CD4-positive, alpha-beta memory T cell (primary cell): ENCODE data around the gene TMEM178A. TPM values are rescaled to one million over a fixed set of nuclear protein-coding genes. Genes with fewer than 3 reads are reported as not detected.
"Not testable (repeated sequence)": the region's sequence is repeated elsewhere in the genome, so short reads cannot be mapped to it uniquely, and the experiment has no call there.

Source experiments
- CTCF ChIA-PET: fragments of 350-600 bp; sonication (Branson Sonifier 250); formaldehyde crosslinking; loops from one replicate; lab custom pipeline; 2021; ENCODE audit warnings: inconsistent platforms; ENCODE audit not compliant: partially characterized antibody; lab: Charles Lee
- POLR2A ChIA-PET: fragments of 350-600 bp; sonication (Branson Sonifier 250); formaldehyde crosslinking; loops from one replicate; lab custom pipeline; 2021; ENCODE audit not compliant: partially characterized antibody; lab: Charles Lee
- DNase-seq, 5 donors: peaks; one replicate each; pipeline versions ENCODE4 v3.0.0 to v3.0.0-alpha.2; 2020 to 2022; ENCODE audit warnings: mixed read lengths in 1 of 5
- H3K27ac ChIP-seq: one replicate; pipeline ENCODE4 v1.7.0; 2013; ENCODE audit warnings: low read depth, low read length
- H3K27me3 ChIP-seq: 2 replicates; pipeline ENCODE4 v1.7.0; 2013; ENCODE audit warnings: mild to moderate bottlenecking, low read length, moderate library complexity; ENCODE audit not compliant: insufficient read depth
- H3K36me3 ChIP-seq: 2 replicates; pipeline ENCODE4 v1.7.0; 2013; ENCODE audit warnings: mild to moderate bottlenecking, low read length, moderate library complexity; ENCODE audit not compliant: insufficient read depth
- H3K4me1 ChIP-seq: 2 replicates; pipeline ENCODE4 v1.7.0; 2013; ENCODE audit warnings: mild to moderate bottlenecking, low read length, moderate library complexity; ENCODE audit not compliant: insufficient read depth
- H3K4me3 ChIP-seq, 2 donors: one replicate each; pipeline ENCODE4 v1.7.0; 2013; ENCODE audit warnings: low read length in 2 of 2, mild to moderate bottlenecking in 1 of 2
- H3K9me3 ChIP-seq, 2 donors: one replicate each; pipeline ENCODE4 v1.7.0; 2013; ENCODE audit warnings: low read length in 2 of 2, control low read depth in 1 of 2; ENCODE audit not compliant: control insufficient read depth in 1 of 2
- H3K27ac Mint-ChIP-seq, 7 donors: one replicate each; pipeline ENCODE4 v1.8.0; 2020 to 2021; ENCODE audit warnings: mixed read lengths in 7 of 7, mild to moderate bottlenecking in 6 of 7, inconsistent platforms in 3 of 7, moderate library complexity in 3 of 7
- H3K27me3 Mint-ChIP-seq, 2 donors: one replicate each; pipeline ENCODE4 v1.8.0; 2020 to 2021; ENCODE audit warnings: mixed read lengths in 2 of 2
- H3K36me3 Mint-ChIP-seq, 2 donors: one replicate each; pipeline ENCODE4 v1.8.0; 2020 to 2021; ENCODE audit warnings: mixed read lengths in 2 of 2, inconsistent platforms in 1 of 2, mild to moderate bottlenecking in 1 of 2
- H3K4me1 Mint-ChIP-seq, 4 donors: one replicate each; pipeline ENCODE4 v1.8.0; 2020 to 2021; ENCODE audit warnings: mixed read lengths in 4 of 4, mild to moderate bottlenecking in 1 of 4
- H3K4me3 Mint-ChIP-seq, 8 donors: one replicate each; pipeline ENCODE4 v1.8.0; 2020 to 2021; ENCODE audit warnings: mixed read lengths in 8 of 8, mild to moderate bottlenecking in 7 of 8, moderate library complexity in 6 of 8, inconsistent platforms in 3 of 8
- H3K9me3 Mint-ChIP-seq, 8 donors: one replicate each; pipeline ENCODE4 v1.8.0; 2020 to 2021; ENCODE audit warnings: mixed read lengths in 8 of 8, mild to moderate bottlenecking in 5 of 8, inconsistent platforms in 3 of 8, moderate library complexity in 1 of 8
- intact Hi-C: fragments of 100-400 bp; cut with micrococcal nuclease; formaldehyde crosslinking; loops from one replicate; pipeline ENCODE4 v1.15.1; 2023
- polyA plus RNA-seq, 2 donors: library from polyadenylated mRNA; unstranded; fragments of 300-500 nt; fragmentation: Illumina TruSeq; gene quantifications; one replicate each; pipeline ENCODE4 v1.2.3, GENCODE V29; 2021
- total RNA-seq, 2 experiments: library from RNA; stranded (reverse); gene quantifications; one replicate each; pipeline ENCODE4 v1.2.3, GENCODE V29; 2021

TMEM178A gene
- total and polyA plus RNA-seq, 4 experiments from 2014 or later = not detected

DNA sequence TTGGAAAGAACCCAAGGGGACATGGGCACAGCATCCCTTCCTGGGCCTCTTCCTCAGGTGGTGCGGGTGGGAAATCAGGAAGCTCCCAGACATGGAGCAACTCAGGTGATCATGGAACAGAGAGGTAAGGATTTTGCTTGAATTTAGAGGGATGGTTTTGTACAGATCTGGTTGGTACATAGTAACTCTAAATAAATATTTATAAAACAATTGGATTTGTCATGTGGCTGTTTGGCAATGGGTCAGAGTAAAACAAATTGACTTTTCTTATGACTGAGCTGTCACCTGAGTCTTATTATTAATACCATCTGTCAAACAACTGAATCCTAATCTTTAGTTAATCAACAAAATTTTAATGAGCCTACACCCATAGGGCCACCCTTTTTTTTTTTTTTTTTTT is 19.4 kb upstream of the TMEM178A start:
- no peak overlapping the region for H3K27ac ChIP-seq
- Mint-ChIP-seq H3K36me3 (no peaks in the 10 kb centered on the region), H3K4me1 (no peaks in the 10 kb centered on the region)

DNA sequence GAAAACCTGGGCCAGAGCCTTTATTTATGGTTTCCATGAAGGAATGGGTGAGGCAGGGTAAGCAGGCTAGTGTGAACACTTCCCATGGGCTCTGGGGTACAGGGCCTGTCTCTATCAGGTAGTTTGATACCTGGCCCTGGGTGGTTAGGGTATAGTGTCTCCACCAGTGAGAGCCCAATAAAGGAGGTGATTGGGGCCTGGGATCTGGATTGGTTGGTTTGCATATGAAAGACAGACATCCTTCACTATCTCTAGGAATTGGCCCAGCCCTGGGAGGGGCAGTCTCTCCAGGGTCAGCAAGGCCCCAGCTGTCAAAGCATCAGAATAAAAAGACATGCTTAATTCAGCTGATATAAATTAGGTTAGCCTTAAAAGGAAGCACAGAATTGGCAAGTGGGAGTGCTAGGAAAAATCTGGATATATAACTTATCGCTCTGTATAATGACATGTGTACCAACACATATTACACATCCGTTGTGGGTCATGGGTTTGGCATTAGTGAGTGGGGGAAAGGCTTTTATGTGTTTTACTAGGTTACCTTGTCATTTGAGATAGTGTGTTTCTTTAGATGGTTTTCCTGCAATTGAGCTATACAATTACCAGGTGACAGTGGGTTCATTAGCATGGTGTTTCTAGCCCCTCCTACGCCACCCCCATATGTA is 18.5 kb upstream of the TMEM178A start:
- H3K4me1 ChIP-seq = no peaks in the 10 kb centered on the region
- DNase-seq = no peak
- H3K4me3 ChIP-seq = no peak overlapping the region
- Mint-ChIP-seq H3K4me1 (no peaks in the 10 kb centered on the region), H3K27ac (no peak overlapping the region), H3K27me3 (peaks cover 0 to 2% of the 10 kb centered on the region in 2 donors), H3K9me3 (no peaks in the 10 kb centered on the region), H3K36me3 (no peaks in the 10 kb centered on the region), H3K4me3 (no peak overlapping the region)
- intact Hi-C loops = no loop called here
- no peaks in the 10 kb centered on the region for H3K36me3 ChIP-seq
- no peaks in the 10 kb centered on the region for H3K9me3 ChIP-seq
- no peaks in the 10 kb centered on the region for H3K27me3 ChIP-seq
- ChIA-PET CTCF (no interaction called here), POLR2A (no interaction called here)
- no peak overlapping the region for H3K27ac ChIP-seq

More for the DNA sequence above, 19.4 kb upstream of the TMEM178A start:
- no peaks in the 10 kb centered on the region for H3K9me3 Mint-ChIP-seq
- peaks cover 0 to 2% of the 10 kb centered on the region in 2 donors for H3K27me3 Mint-ChIP-seq
- H3K36me3 ChIP-seq = no peaks in the 10 kb centered on the region
- no peak overlapping the region for H3K27ac Mint-ChIP-seq
- CTCF ChIA-PET = no interaction called here
- H3K4me3 ChIP-seq = no peak overlapping the region
- H3K4me1 ChIP-seq = no peaks in the 10 kb centered on the region
- POLR2A ChIA-PET = no interaction called here
- no peak overlapping the region for H3K4me3 Mint-ChIP-seq
- H3K27me3 ChIP-seq = no peaks in the 10 kb centered on the region
- no peaks in the 10 kb centered on the region for H3K9me3 ChIP-seq
- intact Hi-C loops = no loop called here
- no peak for DNase-seq

- Histone ChIP-seq H3K9me3 (no peaks in the 10 kb centered on the region), H3K4me3 (no peak overlapping the region), H3K27ac (no peak overlapping the region), H3K36me3 (no peaks in the 10 kb centered on the region), H3K4me1 (no peaks in the 10 kb centered on the region), H3K27me3 (no peaks in the 10 kb centered on the region)
- POLR2A ChIA-PET = no interaction called here
- Mint-ChIP-seq H3K27me3 (peaks cover 2% of the 10 kb centered on the region in 2 donors), H3K36me3 (no peaks in the 10 kb centered on the region), H3K27ac (no peak overlapping the region), H3K9me3 (peaks cover 0 to 5% (median 0%) of the 10 kb centered on the region in 8 donors), H3K4me3 (no peak overlapping the region), H3K4me1 (no peaks in the 10 kb centered on the region)
- CTCF ChIA-PET = no interaction called here
- no peak for DNase-seq
- intact Hi-C loops = no loop called here
These were observed 17.1 kb upstream of the TMEM178A start for GRCh38 chr2:39648580-39648979.

- H3K4me1 Mint-ChIP-seq = no peaks in the 10 kb centered on the region
- no peaks in the 10 kb centered on the region for H3K4me1 ChIP-seq
- DNase-seq = no peak
- no peak overlapping the region for H3K27ac ChIP-seq
- intact Hi-C loops = no loop called here
- no peaks in the 10 kb centered on the region for H3K27me3 ChIP-seq
- H3K27ac Mint-ChIP-seq = no peak overlapping the region
- peaks cover 2% of the 10 kb centered on the region in 2 donors for H3K27me3 Mint-ChIP-seq
- ChIA-PET CTCF (no interaction called here), POLR2A (no interaction called here)
- H3K36me3 Mint-ChIP-seq = peaks cover 0 to 4% of the 10 kb centered on the region in 2 donors
- peaks cover 0 to 5% (median 0%) of the 10 kb centered on the region in 8 donors for H3K9me3 Mint-ChIP-seq
- no peaks in the 10 kb centered on the region for H3K36me3 ChIP-seq
- H3K9me3 ChIP-seq = no peaks in the 10 kb centered on the region
- H3K4me3 ChIP-seq = no peak overlapping the region
- H3K4me3 Mint-ChIP-seq = no peak overlapping the region
These were observed 16.2 kb upstream of the TMEM178A start for GRCh38 chr2:39649511-39649910.

GRCh38 chr2:39650468-39650867 is 15.2 kb upstream of the TMEM178A start:
- H3K36me3 Mint-ChIP-seq = peaks cover 0 to 4% of the 10 kb centered on the region in 2 donors
- no peaks in the 10 kb centered on the region for H3K36me3 ChIP-seq
- no peak overlapping the region for H3K27ac Mint-ChIP-seq
- no peaks in the 10 kb centered on the region for H3K9me3 ChIP-seq
- no peaks in the 10 kb centered on the region for H3K4me1 ChIP-seq
- no peak for DNase-seq
- H3K27me3 ChIP-seq = no peaks in the 10 kb centered on the region
- H3K27ac ChIP-seq = no peak overlapping the region
- peaks cover 0 to 9% (median 5%) of the 10 kb centered on the region in 8 donors for H3K9me3 Mint-ChIP-seq
- ChIA-PET CTCF (no interaction called here), POLR2A (no interaction called here)
- no peaks in the 10 kb centered on the region for H3K4me1 Mint-ChIP-seq
- intact Hi-C loops = no loop called here
- H3K4me3 Mint-ChIP-seq = no peak overlapping the region
- peaks cover 2 to 5% of the 10 kb centered on the region in 2 donors for H3K27me3 Mint-ChIP-seq
- no peak overlapping the region for H3K4me3 ChIP-seq

- DNase-seq, H3K4me1 Mint-ChIP-seq, H3K4me3 Mint-ChIP-seq, H3K36me3 ChIP-seq, H3K36me3 Mint-ChIP-seq, H3K27ac ChIP-seq, H3K27me3 Mint-ChIP-seq, CTCF ChIA-PET, H3K27ac Mint-ChIP-seq, H3K4me3 ChIP-seq, intact Hi-C loops, POLR2A ChIA-PET, H3K27me3 ChIP-seq, H3K9me3 Mint-ChIP-seq, H3K4me1 ChIP-seq, H3K9me3 ChIP-seq: not testable (repeated sequence)
These were observed 9.5 kb upstream of the TMEM178A start for GRCh38 chr2:39656215-39656614.

- no peaks in the 10 kb centered on the region for H3K9me3 ChIP-seq
- peaks cover 0 to 4% of the 10 kb centered on the region in 2 donors for H3K36me3 Mint-ChIP-seq
- H3K27me3 Mint-ChIP-seq = peaks cover 7 to 11% of the 10 kb centered on the region in 2 donors
- no peak overlapping the region for H3K4me3 Mint-ChIP-seq
- no peak overlapping the region for H3K27ac Mint-ChIP-seq
- no peaks in the 10 kb centered on the region for H3K27me3 ChIP-seq
- no peak overlapping the region for H3K4me3 ChIP-seq
- H3K4me1 ChIP-seq = no peaks in the 10 kb centered on the region
- intact Hi-C loops = no loop called here
- H3K4me1 Mint-ChIP-seq = no peaks in the 10 kb centered on the region
- POLR2A ChIA-PET = no interaction called here
- CTCF ChIA-PET = no interaction called here
- no peaks in the 10 kb centered on the region for H3K36me3 ChIP-seq
- no peak for DNase-seq
- H3K27ac ChIP-seq = no peak overlapping the region
- peaks cover 0 to 9% (median 5%) of the 10 kb centered on the region in 8 donors for H3K9me3 Mint-ChIP-seq
These were observed 8.3 kb upstream of the TMEM178A start for GRCh38 chr2:39657287-39657937.
